ENCODE results near the gene PACRG.

The PACRG gene

DNA sequence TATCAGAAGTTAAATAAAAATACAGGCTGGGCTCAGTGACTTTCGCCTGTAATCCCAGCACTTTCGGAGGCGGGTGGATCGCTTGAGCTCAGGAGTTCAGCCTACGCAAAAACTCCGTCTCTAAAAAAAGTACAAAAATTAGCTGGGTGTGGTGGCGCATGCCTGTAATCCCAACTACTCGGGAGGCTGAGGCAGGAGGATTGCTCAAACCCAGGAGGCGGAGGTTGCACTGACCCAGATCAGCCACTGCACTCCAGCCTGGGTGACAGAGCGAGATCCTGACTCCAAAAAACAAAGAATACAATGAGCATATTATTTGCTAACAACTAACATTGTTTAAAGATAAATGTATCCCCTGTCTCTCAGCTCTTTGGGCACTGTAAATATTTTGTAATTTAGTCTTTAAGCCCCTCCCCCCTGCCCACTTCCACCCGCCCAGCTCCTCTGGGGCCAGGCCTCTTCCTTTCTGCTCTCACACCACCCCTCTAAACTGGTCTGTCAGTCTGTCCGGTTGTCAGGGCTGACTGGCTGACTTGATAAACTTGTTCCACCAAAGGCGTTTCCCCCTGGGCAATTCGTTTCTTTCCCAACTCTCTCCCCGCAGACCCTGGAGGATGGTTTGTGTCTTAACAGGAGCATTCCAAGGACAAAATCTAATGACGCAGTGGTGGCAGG is 624.4 kb downstream of the PACRG start:
- POLR2A ChIA-PET, result interaction anchor here (0.6 kb wide), 1 partner anchor 388 kb away, joined by 3 read pairs; no protein-coding TSS in a partner anchor
- no peak overlapping the region for H3K4me3 ChIP-seq (ENCODE audit: low read depth, low read length)
- no peak for TF ChIP-seq CTCF (IDR thresholded peaks at IDR 0.05; ENCODE audit: insufficient read depth, low read length, missing control alignments)
- CTCF ChIA-PET, result no interaction called here
- no peak for DNase-seq (ENCODE audit: low read depth, low spot score)

GRCh38 chr6:163352966-163353365 is 625.2 kb downstream of the PACRG start:
- ChIA-PET CTCF (no interaction called here), POLR2A (no interaction called here)
- H3K4me3 ChIP-seq (ENCODE audit: low read depth, low read length), result no peak overlapping the region
- no peak for TF ChIP-seq CTCF (IDR thresholded peaks at IDR 0.05; ENCODE audit: insufficient read depth, low read length, missing control alignments)
- DNase-seq (ENCODE audit: low read depth, low spot score), result no peak

- POLR2A ChIA-PET, result no interaction called here
- CTCF ChIA-PET, result interaction anchor here (0.7 to 1.4 kb wide), 2 partner anchors 15 to 37 kb away, joined by 3 read pairs; no protein-coding TSS in a partner anchor
- DNase-seq (ENCODE audit: low read depth, low spot score), result no peak
- no peak for TF ChIP-seq CTCF (IDR thresholded peaks at IDR 0.05; ENCODE audit: insufficient read depth, low read length, missing control alignments)
- no peak overlapping the region for H3K4me3 ChIP-seq (ENCODE audit: low read depth, low read length)
These were observed 626.3 kb downstream of the PACRG start for GRCh38 chr6:163354085-163354484.

GRCh38 chr6:163354761-163355425 is 627.1 kb downstream of the PACRG start:
- no peak overlapping the region for H3K4me3 ChIP-seq (ENCODE audit: low read depth, low read length)
- DNase-seq (ENCODE audit: low read depth, low spot score), result no peak
- ChIA-PET POLR2A (no interaction called here), CTCF (interaction anchor here (0.7 to 1.4 kb wide), 2 partner anchors 16 to 37 kb away, joined by 3 read pairs; no protein-coding TSS in a partner anchor)
- no peak for TF ChIP-seq CTCF (IDR thresholded peaks at IDR 0.05; ENCODE audit: insufficient read depth, low read length, missing control alignments)

- no peak for TF ChIP-seq CTCF (IDR thresholded peaks at IDR 0.05; ENCODE audit: insufficient read depth, low read length, missing control alignments)
- ChIA-PET POLR2A (no interaction called here), CTCF (no interaction called here)
- peak overlapping the region; percentile 8; the same call in 1 of the 2 replicates for H3K4me3 ChIP-seq (ENCODE audit: low read depth, low read length)
- no peak for DNase-seq (ENCODE audit: low read depth, low spot score)
These were observed 627.7 kb downstream of the PACRG start for GRCh38 chr6:163355426-163355991.

- ChIA-PET CTCF (no interaction called here), POLR2A (no interaction called here)
- TF ChIP-seq CTCF (IDR thresholded peaks at IDR 0.05; ENCODE audit: insufficient read depth, low read length, missing control alignments), result no peak
- peak; percentile 14 for DNase-seq (ENCODE audit: low read depth, low spot score)
- no peak overlapping the region for H3K4me3 ChIP-seq (ENCODE audit: low read depth, low read length)
These were observed 628.5 kb downstream of the PACRG start for GRCh38 chr6:163356324-163356723.

All from AG04449 (cell line).